UCSD-AML1 (cell line): ENCODE measurements around the gene TBK1.
A peak's percentile ranks its signal among the peaks of the same experiment; 100 is the strongest.

ENCODE experiments used
- DNase-seq: peaks from one replicate; lab custom pipeline; 2025; ENCODE audit not compliant: unreplicated experiment; lab: John Stamatoyannopoulos, UW

Gene TBK1

GRCh38 chr12:64451687-64452558, at the start of gene TBK1:
TBK1 (plus strand) TSS chr12:64452120; CDS start chr12:64455871, 3,751 bp downstream.
- DNase-seq = peak; percentile 88

- no peak for DNase-seq
These were observed 49.7 kb upstream of the TBK1 start for GRCh38 chr12:64402181-64402580.

GRCh38 chr12:64403707-64404469, 48.0 kb upstream of the TBK1 start, which contains the start of gene XPOT:
XPOT (plus strand) TSS chr12:64404392; CDS start chr12:64410036, 5,644 bp downstream.
- DNase-seq = peak; percentile 96

GRCh38 chr12:64404470-64405256, 47.3 kb upstream of the TBK1 start:
- peak; percentile 86 for DNase-seq

- DNase-seq = no peak
These were observed 44.3 kb upstream of the TBK1 start for GRCh38 chr12:64407342-64408223.

- DNase-seq = no peak
These were observed 40.5 kb upstream of the TBK1 start for GRCh38 chr12:64411427-64411826.

GRCh38 chr12:64412459-64412858, 39.5 kb upstream of the TBK1 start:
- DNase-seq = no peak

GRCh38 chr12:64413884-64414283, 38.0 kb upstream of the TBK1 start:
- DNase-seq = no peak

- no peak for DNase-seq
These were observed 33.7 kb upstream of the TBK1 start for GRCh38 chr12:64418209-64418608.

GRCh38 chr12:64419696-64420095, 32.2 kb upstream of the TBK1 start:
- no peak for DNase-seq

- DNase-seq = no peak
These were observed 23.9 kb upstream of the TBK1 start for GRCh38 chr12:64427988-64428387.

- DNase-seq = no peak
These were observed 23.0 kb upstream of the TBK1 start for GRCh38 chr12:64428956-64429355.

- DNase-seq = no peak
These were observed 21.0 kb upstream of the TBK1 start for GRCh38 chr12:64430886-64431285.

- DNase-seq = no peak
These were observed 20.1 kb upstream of the TBK1 start for GRCh38 chr12:64431791-64432190.

GRCh38 chr12:64433915-64434314, 18.0 kb upstream of the TBK1 start:
- DNase-seq = no peak

- DNase-seq = no peak
These were observed 11.8 kb upstream of the TBK1 start for GRCh38 chr12:64440100-64440499.

- no peak for DNase-seq
These were observed 6.4 kb upstream of the TBK1 start for GRCh38 chr12:64445490-64445889.

GRCh38 chr12:64446295-64446694, 5.6 kb upstream of the TBK1 start:
- DNase-seq = no peak

- DNase-seq = no peak
These were observed 1.8 kb upstream of the TBK1 start for GRCh38 chr12:64450057-64450640.
